ENCODE results near the gene TMEM150C.
"Not testable (repeated sequence)": the region's sequence is repeated elsewhere in the genome, so short reads cannot be mapped to it uniquely, and the experiment has no call there.

Gene TMEM150C

DNA sequence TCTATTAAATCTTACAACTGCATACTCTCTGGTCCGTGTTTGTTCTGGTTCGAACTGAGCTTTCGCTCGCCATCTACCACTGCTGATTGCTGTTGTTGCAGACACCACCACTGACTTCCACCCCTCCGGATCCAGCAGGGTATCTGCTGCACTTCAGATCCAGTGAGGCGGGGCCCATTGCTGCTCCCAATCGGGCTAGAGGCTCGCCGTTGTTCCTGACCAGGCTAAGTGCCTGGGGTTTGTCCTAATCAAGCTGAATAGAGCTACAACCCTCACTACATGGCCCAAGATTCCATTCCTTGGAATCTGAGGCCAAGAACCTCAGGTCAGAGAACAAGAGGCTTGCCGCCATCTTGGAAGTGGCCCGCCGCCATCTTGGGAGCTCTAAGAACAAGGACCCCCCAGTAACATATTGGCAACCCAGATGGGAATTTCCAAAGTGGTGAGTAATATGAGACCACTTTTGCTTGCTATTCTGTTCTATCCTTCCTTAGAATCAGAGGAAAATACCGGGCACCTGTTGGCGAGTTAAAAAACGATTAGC is 88.1 kb downstream of the TMEM150C start:
- TF ChIP-seq, protein P1, sequence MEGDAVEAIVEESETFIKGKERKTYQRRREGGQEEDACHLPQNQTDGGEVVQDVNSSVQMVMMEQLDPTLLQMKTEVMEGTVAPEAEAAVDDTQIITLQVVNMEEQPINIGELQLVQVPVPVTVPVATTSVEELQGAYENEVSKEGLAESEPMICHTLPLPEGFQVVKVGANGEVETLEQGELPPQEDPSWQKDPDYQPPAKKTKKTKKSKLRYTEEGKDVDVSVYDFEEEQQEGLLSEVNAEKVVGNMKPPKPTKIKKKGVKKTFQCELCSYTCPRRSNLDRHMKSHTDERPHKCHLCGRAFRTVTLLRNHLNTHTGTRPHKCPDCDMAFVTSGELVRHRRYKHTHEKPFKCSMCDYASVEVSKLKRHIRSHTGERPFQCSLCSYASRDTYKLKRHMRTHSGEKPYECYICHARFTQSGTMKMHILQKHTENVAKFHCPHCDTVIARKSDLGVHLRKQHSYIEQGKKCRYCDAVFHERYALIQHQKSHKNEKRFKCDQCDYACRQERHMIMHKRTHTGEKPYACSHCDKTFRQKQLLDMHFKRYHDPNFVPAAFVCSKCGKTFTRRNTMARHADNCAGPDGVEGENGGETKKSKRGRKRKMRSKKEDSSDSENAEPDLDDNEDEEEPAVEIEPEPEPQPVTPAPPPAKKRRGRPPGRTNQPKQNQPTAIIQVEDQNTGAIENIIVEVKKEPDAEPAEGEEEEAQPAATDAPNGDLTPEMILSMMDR (IDR thresholded peaks at IDR 0.05; ENCODE audit: borderline replicate concordance, control extremely low read depth, extremely low read depth, insufficient read depth, missing control alignments): no peak
- DNase-seq (ENCODE audit: low spot score): no peak
- in situ Hi-C loops (cut with MboI; ENCODE audit: low sequenced_read_pairs, unreplicated experiment): loop anchor here (25.0 kb wide), 1 partner anchor 539 kb away; the partner anchor contains the start of gene LIN54

- in situ Hi-C loops (cut with MboI; ENCODE audit: low sequenced_read_pairs, unreplicated experiment): loop anchor here (25.0 kb wide), 1 partner anchor 539 kb away; the partner anchor contains the start of gene LIN54
Observed at GRCh38 chr4:82473080-82473479, 88.7 kb downstream of the TMEM150C start.

DNA sequence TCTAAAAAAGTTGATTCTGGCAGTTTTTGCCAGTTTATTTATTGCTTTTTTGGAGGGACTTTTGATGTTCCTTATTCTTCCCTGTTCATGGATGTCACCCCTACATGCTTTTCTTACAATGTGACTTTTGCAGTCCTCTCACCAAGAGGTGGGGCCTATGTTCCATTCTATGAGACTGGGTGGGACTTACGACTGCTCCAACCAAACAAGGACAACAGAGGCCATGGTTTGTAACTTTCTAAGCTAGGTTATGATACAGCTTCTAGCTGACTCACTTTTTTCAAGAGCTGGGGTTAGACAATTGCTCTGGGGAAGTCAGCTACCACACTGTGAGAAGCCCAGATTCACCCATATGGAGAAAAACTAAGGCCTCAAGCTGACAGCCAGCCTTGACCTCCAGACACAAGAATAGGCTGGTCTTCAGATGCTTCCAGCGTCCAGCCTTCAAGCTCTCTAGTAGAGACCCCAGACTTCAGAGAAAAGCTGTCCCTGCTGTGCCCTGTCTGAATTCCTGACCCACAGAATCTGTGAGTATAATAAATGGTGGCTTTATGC is 91.9 kb downstream of the TMEM150C start:
- TF ChIP-seq, protein P1 (IDR thresholded peaks at IDR 0.05; ENCODE audit: borderline replicate concordance, control extremely low read depth, extremely low read depth, insufficient read depth, missing control alignments): no peak
- DNase-seq (ENCODE audit: low spot score): no peak
- in situ Hi-C loops (cut with MboI; ENCODE audit: low sequenced_read_pairs, unreplicated experiment): loop anchor here (10.0 to 25.0 kb wide), 2 partner anchors 265 to 542 kb away; partner anchors contain the start of gene LIN54

More at GRCh38 chr4:82473080-82473479, 88.7 kb downstream of the TMEM150C start:
- DNase-seq (ENCODE audit: low spot score): not testable (repeated sequence)

- in situ Hi-C loops (cut with MboI; ENCODE audit: low sequenced_read_pairs, unreplicated experiment): loop anchor here (10.0 to 25.0 kb wide), 2 partner anchors 267 to 545 kb away; partner anchors contain the start of gene LIN54
Observed at GRCh38 chr4:82467471-82467870, 94.3 kb downstream of the TMEM150C start.

DNA sequence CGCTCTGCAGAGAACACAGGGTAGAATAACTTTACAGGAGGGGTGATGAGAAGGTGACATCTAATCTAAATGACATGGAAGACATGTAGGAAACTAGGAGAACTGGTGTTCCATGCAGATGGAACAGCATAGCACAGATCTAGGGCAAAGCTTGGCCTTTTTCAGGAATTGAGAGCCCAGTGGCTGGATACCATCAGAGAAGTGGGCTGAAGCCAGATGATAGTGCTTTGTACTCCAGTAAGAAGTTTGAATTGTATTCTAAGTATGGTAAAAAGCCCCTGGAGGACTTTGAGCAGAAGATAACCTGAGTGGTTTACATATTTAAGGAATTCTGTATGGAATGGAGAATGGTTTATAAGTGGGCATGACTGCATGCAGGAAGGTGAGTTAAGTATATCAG is 98.6 kb downstream of the TMEM150C start:
- in situ Hi-C loops (cut with MboI; ENCODE audit: low sequenced_read_pairs, unreplicated experiment): loop anchor here (10.0 to 25.0 kb wide), 2 partner anchors 272 to 549 kb away; partner anchors contain the start of gene LIN54
- TF ChIP-seq, protein P1 (IDR thresholded peaks at IDR 0.05; ENCODE audit: borderline replicate concordance, control extremely low read depth, extremely low read depth, insufficient read depth, missing control alignments): no peak
- no peak for DNase-seq (ENCODE audit: low spot score)

More at GRCh38 chr4:82467471-82467870, 94.3 kb downstream of the TMEM150C start:
- DNase-seq (ENCODE audit: low spot score): no peak
- TF ChIP-seq, protein P1 (IDR thresholded peaks at IDR 0.05; ENCODE audit: borderline replicate concordance, control extremely low read depth, extremely low read depth, insufficient read depth, missing control alignments): no peak

DNA sequence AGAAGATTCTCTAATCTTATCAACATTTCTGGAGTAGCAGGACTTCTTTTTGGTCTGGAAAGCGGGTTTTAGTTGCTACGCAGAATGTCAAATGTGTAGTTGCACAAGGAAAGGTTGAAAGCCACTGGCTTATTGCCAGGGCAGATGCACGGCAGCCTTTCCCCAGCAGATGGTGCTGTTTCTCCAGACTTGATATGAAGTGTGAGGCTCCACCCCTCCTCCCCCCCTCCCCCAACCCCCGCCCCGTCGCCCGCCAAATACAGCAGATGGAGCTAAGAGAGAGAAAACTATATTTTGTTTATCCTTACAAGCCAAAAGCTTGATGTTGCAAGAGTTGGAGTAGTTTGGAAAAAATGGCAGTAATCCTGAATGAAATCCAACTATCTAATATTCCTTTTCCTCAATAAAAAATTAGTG is 99.4 kb downstream of the TMEM150C start:
- in situ Hi-C loops (cut with MboI; ENCODE audit: low sequenced_read_pairs, unreplicated experiment): loop anchor here (10.0 to 25.0 kb wide), 2 partner anchors 272 to 550 kb away; partner anchors contain the start of gene LIN54
- TF ChIP-seq, protein P1 (IDR thresholded peaks at IDR 0.05; ENCODE audit: borderline replicate concordance, control extremely low read depth, extremely low read depth, insufficient read depth, missing control alignments): peak; percentile 84
- DNase-seq (ENCODE audit: low spot score): peak; percentile 78

DNA sequence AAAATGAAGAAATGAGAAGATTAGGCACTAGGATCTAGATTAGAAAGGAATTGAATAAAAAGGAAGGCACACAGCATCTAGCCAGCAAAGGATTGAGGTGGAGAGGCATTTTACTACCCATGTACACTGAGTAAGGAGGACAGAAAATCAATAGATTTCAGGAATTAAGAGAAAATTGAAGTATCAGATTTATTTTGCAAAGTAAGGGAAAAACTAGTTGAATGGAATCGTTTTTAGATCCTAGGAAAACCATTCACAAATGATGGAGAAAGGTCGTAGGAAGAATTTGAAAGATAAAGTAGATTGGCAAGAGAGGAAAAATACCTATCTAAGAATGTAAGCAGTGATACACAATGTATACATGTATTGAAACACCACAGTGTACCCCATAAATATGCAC is 100.1 kb downstream of the TMEM150C start:
- in situ Hi-C loops (cut with MboI; ENCODE audit: low sequenced_read_pairs, unreplicated experiment): loop anchor here (10.0 to 25.0 kb wide), 2 partner anchors 273 to 551 kb away; partner anchors contain the start of gene LIN54
- DNase-seq (ENCODE audit: low spot score): no peak
- TF ChIP-seq, protein P1 (IDR thresholded peaks at IDR 0.05; ENCODE audit: borderline replicate concordance, control extremely low read depth, extremely low read depth, insufficient read depth, missing control alignments): no peak

Data from GM13976 (cell line).